NCI-H345 treated with DMSO at 0.1 percent for 48 hours (cell line): ENCODE data around the gene KCNH4.
A peak's percentile ranks its signal among the peaks of the same experiment; 100 is the strongest.
"Not testable (repeated sequence)": the region's sequence is repeated elsewhere in the genome, so short reads cannot be mapped to it uniquely, and the experiment has no call there.

Source experiments
- DNase-seq: peaks from one replicate; lab custom pipeline; 2025; ENCODE audit not compliant: unreplicated experiment; lab: John Stamatoyannopoulos, UW

Gene KCNH4

GRCh38 chr17:42140690-42141089, 40.3 kb downstream of the KCNH4 start:
- DNase-seq = not testable (repeated sequence)

DNA sequence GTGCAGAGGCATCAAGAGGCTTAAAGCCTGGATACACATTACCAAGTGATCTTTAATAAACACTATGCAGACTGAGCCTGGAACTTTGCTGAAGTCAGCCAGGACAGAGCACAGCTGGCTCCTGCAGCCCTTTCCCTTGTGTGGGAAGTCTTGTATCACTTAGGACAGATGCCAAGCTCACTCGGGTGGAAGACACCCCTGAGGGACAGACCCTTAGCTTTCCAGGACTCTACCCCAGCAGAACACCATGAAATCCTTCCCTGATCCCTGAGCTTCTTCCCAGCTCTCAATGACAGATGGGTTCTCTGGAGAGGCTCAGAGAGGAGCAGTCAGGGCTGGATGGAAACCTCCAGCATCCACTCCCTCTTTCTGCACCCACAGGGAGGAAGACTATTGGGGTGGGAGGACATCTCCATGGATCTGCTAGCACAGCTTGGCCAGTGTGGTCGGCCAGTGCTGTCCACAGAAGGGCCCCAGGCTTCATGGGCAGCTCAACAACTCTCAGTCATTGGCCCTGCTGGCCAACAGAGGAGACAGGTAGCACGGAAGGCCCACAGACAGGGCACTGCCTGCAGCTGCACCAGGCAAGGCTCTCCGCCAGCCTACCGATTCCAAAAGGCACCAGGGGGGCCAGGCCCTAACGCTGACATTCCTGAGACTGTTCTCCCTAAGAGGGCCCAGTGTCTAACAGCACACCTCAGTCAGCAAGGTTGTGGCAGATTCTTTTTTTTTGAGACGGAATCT, 42.0 kb downstream of the KCNH4 start:
- DNase-seq = no peak

GRCh38 chr17:42136654-42137051, 44.3 kb downstream of the KCNH4 start:
- no peak for DNase-seq

GRCh38 chr17:42135664-42136653, 45.0 kb downstream of the KCNH4 start:
- DNase-seq = no peak

- DNase-seq = no peak
Measured at GRCh38 chr17:42135151-42135550, 45.8 kb downstream of the KCNH4 start.

DNA sequence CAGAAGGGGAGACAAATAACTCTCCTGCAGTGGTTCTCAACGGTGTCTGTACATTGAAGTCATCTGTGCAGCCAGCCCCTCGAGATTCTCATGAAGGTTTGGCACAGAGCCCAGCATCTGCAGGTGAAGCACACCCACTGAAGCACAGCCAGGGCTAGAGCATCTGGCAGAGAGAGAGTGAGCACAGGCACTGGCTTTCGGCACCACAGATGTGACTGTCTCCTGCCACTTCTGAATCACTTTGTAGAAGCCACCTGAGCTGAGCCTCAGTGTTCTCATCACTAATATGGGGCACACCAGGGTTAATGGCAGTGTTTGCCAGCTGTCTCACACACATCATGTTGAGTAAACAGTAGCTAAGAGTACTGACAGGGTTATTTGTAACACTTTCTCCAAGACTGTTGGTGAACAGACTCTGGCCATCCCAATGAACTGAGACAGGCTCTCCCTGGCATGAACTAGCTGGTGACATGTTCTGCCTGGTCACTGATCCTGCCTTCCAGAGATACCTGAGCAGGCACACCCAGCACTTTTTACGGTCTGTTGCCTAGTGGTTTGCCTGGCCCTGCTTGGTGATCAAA, 47.4 kb downstream of the KCNH4 start:
- peak; percentile 84 for DNase-seq

GRCh38 chr17:42132941-42133340, 48.0 kb downstream of the KCNH4 start:
- DNase-seq = no peak

- DNase-seq = no peak
Measured at GRCh38 chr17:42131981-42132432, 48.9 kb downstream of the KCNH4 start.

DNA sequence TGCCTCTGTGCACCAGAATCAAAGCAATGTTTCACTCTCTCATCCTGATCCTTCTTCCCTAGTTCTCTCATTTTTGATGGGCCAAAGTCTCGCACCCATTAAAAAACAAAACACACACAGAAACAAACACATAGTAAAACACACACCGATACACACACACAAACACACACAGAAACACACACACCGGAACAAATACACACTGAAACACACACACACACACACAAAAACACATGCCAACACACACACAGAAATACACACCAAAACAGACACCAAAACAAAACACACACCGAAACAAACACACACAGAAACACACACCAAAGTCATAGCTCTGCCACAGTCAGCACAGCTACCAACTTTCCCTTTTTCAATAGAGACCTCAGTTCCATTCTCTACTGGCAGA, 49.7 kb downstream of the KCNH4 start:
- DNase-seq = no peak

- DNase-seq = no peak
Measured at GRCh38 chr17:42130310-42130936, 50.5 kb downstream of the KCNH4 start.

DNA sequence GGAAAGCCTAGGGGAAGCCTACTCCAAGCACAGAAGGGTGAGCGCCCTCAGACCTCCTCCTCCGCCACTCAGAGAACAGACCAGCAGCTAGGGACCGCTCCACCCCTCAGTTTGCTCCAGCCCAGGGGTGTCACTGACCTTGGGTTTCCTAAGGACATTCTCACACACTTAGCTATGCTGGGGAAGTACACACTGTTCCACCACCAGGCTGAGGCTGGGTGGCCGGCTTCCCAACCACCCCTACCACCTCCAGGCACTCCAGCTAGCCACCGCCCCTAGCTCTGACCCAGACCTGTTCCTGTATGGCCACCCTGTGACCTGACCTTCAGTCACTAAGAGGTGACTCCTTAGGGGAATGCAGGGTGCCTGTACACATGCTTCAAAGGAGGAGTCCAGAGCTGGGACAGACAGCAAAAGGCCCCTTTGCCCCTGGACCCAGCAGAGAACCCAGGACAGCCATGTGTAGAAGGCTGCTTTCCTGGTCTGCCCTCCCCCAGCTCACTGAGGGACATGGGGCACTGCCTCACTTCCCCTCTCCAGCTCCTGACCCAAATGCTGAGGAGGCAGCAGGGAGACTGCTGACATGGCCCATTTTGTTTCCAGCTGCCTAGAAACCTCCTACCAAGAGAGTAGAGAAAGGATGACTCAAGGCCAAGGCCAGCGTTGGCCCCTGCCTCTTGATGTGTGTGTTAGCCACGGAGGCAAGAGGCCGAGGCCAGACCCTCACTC, 51.7 kb downstream of the KCNH4 start:
- no peak for DNase-seq

GRCh38 chr17:42127414-42127813, 53.5 kb downstream of the KCNH4 start:
- DNase-seq = no peak

- no peak for DNase-seq
Measured at GRCh38 chr17:42126836-42127235, 54.1 kb downstream of the KCNH4 start.

GRCh38 chr17:42125565-42125964, 55.4 kb downstream of the KCNH4 start:
- DNase-seq = no peak

DNA sequence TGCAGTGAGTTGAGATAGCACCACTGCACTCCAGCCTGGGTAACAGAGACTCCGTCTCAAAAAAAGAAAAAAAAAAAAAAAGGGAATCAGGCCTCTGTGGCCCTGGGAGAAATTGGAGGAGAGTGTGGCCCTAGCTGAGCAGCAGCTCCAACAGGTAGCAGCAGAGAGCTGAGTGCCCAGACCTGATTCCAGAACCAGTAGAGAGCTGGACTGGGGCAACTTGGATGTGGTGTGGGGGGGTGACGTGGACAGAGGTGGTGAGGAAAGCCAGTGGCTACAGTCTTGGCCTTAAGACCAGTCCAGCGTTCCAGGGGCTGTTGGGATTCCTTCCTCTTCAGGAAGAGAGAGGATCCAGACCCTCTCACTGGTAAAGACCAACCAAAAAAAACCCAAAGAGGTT, 56.7 kb downstream of the KCNH4 start:
- no peak for DNase-seq

- no peak for DNase-seq
Measured at GRCh38 chr17:42122371-42123303, 58.3 kb downstream of the KCNH4 start, which contains the start of gene HSPB9. HSPB9 (plus strand) TSS chr17:42122804; CDS start chr17:42122851, 47 bp downstream.

- peak; percentile 57 for DNase-seq
Measured at GRCh38 chr17:42120770-42121769, 59.9 kb downstream of the KCNH4 start, which contains the start of gene KAT2A. KAT2A (minus strand) TSS chr17:42121367; CDS start chr17:42121304, 63 bp downstream.
